SK-N-SH (cell line): ENCODE results near the gene SMAD2. TPM values are rescaled to one million over a fixed set of nuclear protein-coding genes. Genes with fewer than 3 reads are reported as not detected.

Source experiments
- CTCF ChIA-PET: fragments of 300-600, 350-600 bp; formaldehyde crosslinking; extraction: SDS; loops from one replicate; lab custom pipeline; 2021; lab: Yijun Ruan, JAX
- POLR2A ChIA-PET: fragments of 350-600 bp; sonication (Branson Sonifier 250); formaldehyde crosslinking; extraction: SDS; loops from one replicate; lab custom pipeline; 2020; ENCODE audit warnings: antibody characterized with exemption, inconsistent platforms; lab: Yijun Ruan, JAX
- DNase-seq: peaks from one replicate; pipeline ENCODE4 v3.0.0; 2012
- H2AFZ ChIP-seq: fragments of 200-600 bp; sonication (generic); 2 replicates; pipeline ENCODE4 v1.8.1; 2016; ENCODE audit warnings: antibody characterized with exemption, mild to moderate bottlenecking, low read depth
- H3F3A ChIP-seq: fragments of 200-600 bp; sonication (generic); replicated peaks from 2 replicates; pipeline ENCODE3; 2016; ENCODE audit warnings: antibody characterized with exemption, mild to moderate bottlenecking; ENCODE audit not compliant: insufficient read depth
- H3K27ac ChIP-seq, 2 experiments: fragments of 200-500 bp in 1 of 2; fragments of 200-600 bp in 1 of 2; sonication (Bioruptor generic) in 1 of 2; sonication (generic), shearing (Covaris generic) in 1 of 2; 2 replicates each; pipeline versions ENCODE4 v1.5.1 to v1.6.1; 2014 to 2016; ENCODE audit warnings: low read depth in 2 of 2, inconsistent platforms in 1 of 2, low read length in 1 of 2, mild to moderate bottlenecking in 1 of 2, mixed read lengths in 1 of 2
- H3K27me3 ChIP-seq: fragments of 200-600 bp; sonication (generic), shearing (Covaris generic); 2 replicates; pipeline ENCODE4 v1.6.1; 2016; ENCODE audit warnings: mixed run types; ENCODE audit not compliant: insufficient read depth
- H3K36me3 ChIP-seq, 2 experiments: fragments of 200-500 bp in 1 of 2; fragments of 200-600 bp in 1 of 2; sonication (Bioruptor generic) in 1 of 2; sonication (generic) in 1 of 2; replicated peaks in 1 of 2; 2 replicates each; pipeline versions ENCODE3 to v1.5.1; 2014 to 2016; ENCODE audit warnings: low read length in 1 of 2, mild to moderate bottlenecking in 1 of 2; ENCODE audit not compliant: insufficient read depth in 2 of 2, control insufficient read depth in 1 of 2
- H3K4me1 ChIP-seq, 2 experiments: fragments of 200-500 bp in 1 of 2; fragments of 200-600 bp in 1 of 2; sonication (Bioruptor generic) in 1 of 2; sonication (generic), shearing (Covaris generic) in 1 of 2; 2 replicates each; pipeline versions ENCODE4 v1.5.1 to v1.6.1; 2014 to 2016; ENCODE audit warnings: low read depth in 1 of 2, low read length in 1 of 2, mixed run types in 1 of 2; ENCODE audit not compliant: insufficient read depth in 2 of 2, control insufficient read depth in 1 of 2
- H3K4me2 ChIP-seq: fragments of 200-600 bp; sonication (generic), shearing (Covaris generic); 2 replicates; pipeline ENCODE4 v1.6.1; 2017; ENCODE audit warnings: mixed run types
- H3K4me3 ChIP-seq, 2 experiments: fragments of 200-500 bp in 1 of 2; fragments of 200-600 bp in 1 of 2; sonication (Bioruptor generic) in 1 of 2; sonication (generic), shearing (Covaris generic) in 1 of 2; 2 replicates each; pipeline versions ENCODE4 v1.5.1 to v1.8.1; 2014 to 2016; ENCODE audit warnings: low read depth in 2 of 2, inconsistent platforms in 1 of 2, low read length in 1 of 2, mild to moderate bottlenecking in 1 of 2, mixed read lengths in 1 of 2, moderate library complexity in 1 of 2
- H3K79me2 ChIP-seq: fragments of 200-600 bp; sonication (generic); 2 replicates; pipeline ENCODE4 v1.8.1; 2017; ENCODE audit warnings: mild to moderate bottlenecking; ENCODE audit not compliant: insufficient read depth
- H3K9ac ChIP-seq: fragments of 200-600 bp; sonication (generic); 2 replicates; pipeline ENCODE4 v1.6.1; 2017; ENCODE audit warnings: mixed run types
- H3K9me2 ChIP-seq: fragments of 200-600 bp; sonication (generic); 2 replicates; pipeline ENCODE4 v1.6.1; 2017; ENCODE audit warnings: mixed run types
- H3K9me3 ChIP-seq: fragments of 200-600 bp; sonication (generic); 2 replicates; pipeline ENCODE4 v1.6.1; 2017; ENCODE audit warnings: mixed run types, mild to moderate bottlenecking, moderate library complexity
- H4K20me1 ChIP-seq: fragments of 200-600 bp; sonication (generic); 2 replicates; pipeline ENCODE4 v1.6.1; 2017; ENCODE audit warnings: mild to moderate bottlenecking, mixed run types; ENCODE audit not compliant: insufficient read depth
- CHD2 ChIP-seq: fragments of 150-350 bp; IDR thresholded peaks from 2 replicates; pipeline ENCODE4 v1.6.1; 2018; ENCODE audit warnings: low read length; ENCODE audit not compliant: partially characterized antibody
- CTCF ChIP-seq: fragments of 200-600 bp; sonication (generic); IDR thresholded peaks from 2 replicates; pipeline ENCODE4 v1.6.1; 2017; ENCODE audit warnings: antibody characterized with exemption, mild to moderate bottlenecking, moderate library complexity
- FOSL2 ChIP-seq: IDR thresholded peaks from 2 replicates; pipeline ENCODE4 v1.4.0; 2012; ENCODE audit warnings: low read depth, mild to moderate bottlenecking, moderate library complexity, borderline replicate concordance
- FOXM1 ChIP-seq: IDR thresholded peaks from 2 replicates; pipeline ENCODE4 v1.4.0; 2012; ENCODE audit warnings: low read depth, mild to moderate bottlenecking
- GABPA ChIP-seq: IDR thresholded peaks from 2 replicates; pipeline ENCODE4 v1.4.0; 2012; ENCODE audit warnings: low read depth, mild to moderate bottlenecking
- GATA2 ChIP-seq: sonication (generic); formaldehyde crosslinking; IDR thresholded peaks from 2 replicates; pipeline ENCODE4 v1.5.0; 2020; ENCODE audit warnings: mild to moderate bottlenecking, missing genetic modification reagents
- IRF3 ChIP-seq: fragments of 150-350 bp; IDR thresholded peaks from 2 replicates; pipeline ENCODE4 v1.6.1; 2016; ENCODE audit warnings: mild to moderate bottlenecking, low read depth, low read length
- JUND ChIP-seq: IDR thresholded peaks from 2 replicates; pipeline ENCODE4 v1.4.0; 2012
- MAX ChIP-seq: IDR thresholded peaks from 2 replicates; pipeline ENCODE4 v1.4.0; 2012; ENCODE audit warnings: low read depth
- MEF2A ChIP-seq: IDR thresholded peaks from 2 replicates; pipeline ENCODE4 v1.4.0; 2012; ENCODE audit warnings: low read depth, borderline replicate concordance
- NFIC ChIP-seq: IDR thresholded peaks from 2 replicates; pipeline ENCODE4 v1.4.0; 2012; ENCODE audit warnings: borderline replicate concordance
- PBX3 ChIP-seq: IDR thresholded peaks from 2 replicates; pipeline ENCODE4; 2012
- RCOR1 ChIP-seq: fragments of 150-350 bp; IDR thresholded peaks from 2 replicates; pipeline ENCODE4 v1.6.1; 2017; ENCODE audit warnings: antibody characterized with exemption, low read length
- RXRA ChIP-seq: IDR thresholded peaks from 2 replicates; pipeline ENCODE4 v1.4.0; 2012; ENCODE audit warnings: low read depth, mild to moderate bottlenecking, borderline replicate concordance
- SIN3A ChIP-seq: IDR thresholded peaks from 2 replicates; pipeline ENCODE4 v1.6.1; 2012; ENCODE audit warnings: low read depth, mild to moderate bottlenecking, low read length, moderate library complexity, borderline replicate concordance
- TAF1 ChIP-seq: IDR thresholded peaks from 2 replicates; pipeline ENCODE4 v1.6.1; 2012; ENCODE audit warnings: low read depth, mild to moderate bottlenecking, low read length, moderate library complexity, borderline replicate concordance
- YY1 ChIP-seq: IDR thresholded peaks from 2 replicates; pipeline ENCODE4 v1.4.0; 2012; ENCODE audit warnings: low read depth, mild to moderate bottlenecking
- WGBS: methylation state at CpG from one replicate; pipeline ENCODE4 v1.1.6; 2017; ENCODE audit warnings: low lambda C conversion rate; 5-methylcytosine and 5-hydroxymethylcytosine counted together
- polyA plus RNA-seq, 3 experiments: library from polyadenylated mRNA; depleted of rRNA; stranded (reverse); fragments of >200 nt; gene quantifications; 2 replicates each; pipeline ENCODE4 v1.2.3, GENCODE V29; 2012

SMAD2 gene
- polyA plus RNA-seq, 1 of the 3 experiments (the other 2 are of a cell fraction), result 36.3 TPM

- 97% methylated on average over 2 of the region's 2 CpGs for WGBS
- Histone ChIP-seq H3K36me3 (peaks cover 27 to 31% of the 10 kb centered on the region in 2 experiments), H4K20me1 (peaks cover 69% of the 10 kb centered on the region), H3F3A (no peaks in the 10 kb centered on the region), H2AFZ (no peak overlapping the region)
- TF ChIP-seq RCOR1 (no peak), MAX (no peak), FOSL2 (no peak), JUND (no peak), CHD2 (no peak), GATA2 (CRISPR knock-in tag) (no peak), NFIC (no peak), MEF2A (no peak), RXRA (no peak), TAF1 (no peak), FOXM1 (no peak), GABPA (no peak), IRF3 (no peak), CTCF (no peak), SIN3A (no peak), PBX3 (no peak), YY1 (no peak)
- TF ChIP-seq, all 33 proteins: peak for 0
- CTCF ChIA-PET, result interaction anchor here (0.7 to 0.9 kb wide), 2 partner anchors 11 to 17 kb away, joined by 4 read pairs; no protein-coding TSS in a partner anchor
- H3K27me3 ChIP-seq, result no peaks in the 10 kb centered on the region
- no peaks in the 10 kb centered on the region for H3K9me2 ChIP-seq
- no peak overlapping the region for H3K9ac ChIP-seq
- H3K27ac ChIP-seq, result no peak overlapping the region; a peak in 1 of 4 replicates
- POLR2A ChIA-PET, result interaction anchor here (0.6 kb wide), 1 partner anchor 1478 kb away, joined by 3 read pairs; no protein-coding TSS in a partner anchor
- H3K4me1 ChIP-seq, result peaks cover 5 to 6% of the 10 kb centered on the region in 2 experiments; a peak in 3 of 4 replicates
- H3K4me2 ChIP-seq, result no peak overlapping the region
- no peaks in the 10 kb centered on the region for H3K9me3 ChIP-seq
- DNase-seq, result no peak
- H3K79me2 ChIP-seq, result peaks cover 90% of the 10 kb centered on the region
- no peak overlapping the region for H3K4me3 ChIP-seq
Observed at GRCh38 chr18:47895565-47896250, 34.8 kb downstream of the SMAD2 start.
